HG03439 (cell line): ENCODE data around the gene ABRACL.
"Not testable (repeated sequence)": the region's sequence is repeated elsewhere in the genome, so short reads cannot be mapped to it uniquely, and the experiment has no call there.

Experiments used
- ATAC-seq: cut with Tn5 transposase; IDR thresholded peaks from one replicate; pipeline ENCODE4 v1.9.1; 2021; ENCODE audit warnings: mild to moderate bottlenecking, moderate library complexity; ENCODE audit not compliant: unreplicated experiment

Gene ABRACL

DNA sequence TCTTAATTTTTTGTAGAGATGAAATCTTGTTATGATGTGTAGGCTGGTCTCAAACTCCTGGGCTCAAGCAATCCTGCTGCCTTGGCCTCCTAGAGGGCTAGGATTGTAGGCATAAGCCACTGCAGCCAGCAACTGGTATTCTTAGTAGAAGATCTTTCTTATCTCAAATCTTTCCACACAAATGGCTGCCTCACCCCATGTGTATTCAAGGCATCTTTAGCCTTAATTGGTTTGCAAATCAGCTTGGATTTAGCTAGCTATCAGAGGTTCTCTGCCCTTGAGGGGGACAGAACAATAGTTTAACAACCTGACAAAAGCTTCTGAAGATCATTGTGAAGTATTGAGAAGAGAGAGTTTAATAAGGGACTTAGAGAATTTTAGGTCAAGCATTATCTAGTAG is 17.9 kb upstream of the ABRACL start:
- ATAC-seq = no peak

DNA sequence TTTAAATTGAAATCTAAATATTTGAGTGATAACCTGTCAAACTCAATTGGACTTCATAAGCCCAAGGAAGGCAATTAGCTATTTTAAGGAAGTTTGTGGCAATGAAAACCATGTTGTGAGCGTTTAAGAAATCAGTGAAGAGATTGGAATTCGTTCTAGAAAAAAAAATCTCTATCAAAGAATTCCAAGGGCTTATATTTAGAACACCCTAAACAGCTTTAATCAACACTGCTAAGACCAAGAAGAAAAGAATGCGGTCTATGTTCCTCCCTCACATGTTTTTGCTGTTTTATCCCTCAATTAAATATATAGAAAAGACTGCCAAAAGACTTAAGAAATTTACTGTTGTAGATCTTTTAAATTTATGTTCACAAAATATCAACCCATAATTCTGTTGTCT is 16.6 kb upstream of the ABRACL start:
- no peak for ATAC-seq

DNA sequence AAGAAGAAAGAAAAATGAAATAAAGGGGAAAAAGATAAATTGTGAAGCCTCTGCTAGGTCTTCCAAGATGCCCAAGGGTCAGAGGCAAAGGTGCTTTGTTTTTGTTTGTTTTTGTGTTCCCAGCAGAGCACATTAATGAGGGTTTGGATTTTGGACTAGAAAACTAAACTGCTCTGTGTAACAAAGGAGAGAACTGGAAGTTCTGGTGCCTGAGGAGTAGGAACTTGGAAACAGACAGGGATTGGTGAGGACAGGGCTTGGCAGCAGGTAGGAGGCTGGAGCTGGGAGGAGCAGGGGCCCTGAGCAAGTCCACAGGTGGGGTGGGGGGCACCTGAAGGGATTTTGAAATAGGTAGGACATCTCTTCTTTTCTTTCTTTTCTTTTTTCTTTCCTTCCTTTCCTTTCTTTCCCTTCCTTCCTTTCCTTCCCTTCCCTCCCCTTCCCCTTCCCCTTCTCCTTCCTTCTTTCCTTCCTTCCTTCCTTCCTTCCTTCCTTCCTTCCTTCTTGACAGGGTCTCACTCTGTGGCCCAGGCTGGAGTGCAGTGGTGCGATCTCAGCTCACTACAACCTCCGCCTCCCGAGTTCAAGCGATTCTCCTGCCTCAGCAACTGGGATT is 15.3 kb upstream of the ABRACL start:
- no peak for ATAC-seq

DNA sequence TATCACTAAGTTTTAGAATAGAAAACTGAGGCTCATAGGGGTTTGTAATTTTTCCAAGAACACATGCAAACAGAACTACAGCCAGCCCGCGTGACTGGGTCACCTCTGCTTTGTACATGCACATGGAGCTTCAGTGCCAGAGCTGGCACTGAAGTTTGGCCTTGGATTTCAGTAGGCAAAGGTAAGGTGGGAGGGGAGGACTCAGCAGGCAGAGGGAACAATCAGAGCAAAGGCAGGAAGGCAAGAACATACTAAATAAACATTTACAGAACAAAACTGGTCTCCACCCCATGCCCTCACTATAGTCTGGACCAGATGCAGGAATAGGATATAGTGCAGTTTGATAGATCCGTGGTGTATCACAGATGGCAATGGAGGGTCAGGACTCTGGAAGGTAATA is 13.6 kb upstream of the ABRACL start:
- ATAC-seq = no peak

DNA sequence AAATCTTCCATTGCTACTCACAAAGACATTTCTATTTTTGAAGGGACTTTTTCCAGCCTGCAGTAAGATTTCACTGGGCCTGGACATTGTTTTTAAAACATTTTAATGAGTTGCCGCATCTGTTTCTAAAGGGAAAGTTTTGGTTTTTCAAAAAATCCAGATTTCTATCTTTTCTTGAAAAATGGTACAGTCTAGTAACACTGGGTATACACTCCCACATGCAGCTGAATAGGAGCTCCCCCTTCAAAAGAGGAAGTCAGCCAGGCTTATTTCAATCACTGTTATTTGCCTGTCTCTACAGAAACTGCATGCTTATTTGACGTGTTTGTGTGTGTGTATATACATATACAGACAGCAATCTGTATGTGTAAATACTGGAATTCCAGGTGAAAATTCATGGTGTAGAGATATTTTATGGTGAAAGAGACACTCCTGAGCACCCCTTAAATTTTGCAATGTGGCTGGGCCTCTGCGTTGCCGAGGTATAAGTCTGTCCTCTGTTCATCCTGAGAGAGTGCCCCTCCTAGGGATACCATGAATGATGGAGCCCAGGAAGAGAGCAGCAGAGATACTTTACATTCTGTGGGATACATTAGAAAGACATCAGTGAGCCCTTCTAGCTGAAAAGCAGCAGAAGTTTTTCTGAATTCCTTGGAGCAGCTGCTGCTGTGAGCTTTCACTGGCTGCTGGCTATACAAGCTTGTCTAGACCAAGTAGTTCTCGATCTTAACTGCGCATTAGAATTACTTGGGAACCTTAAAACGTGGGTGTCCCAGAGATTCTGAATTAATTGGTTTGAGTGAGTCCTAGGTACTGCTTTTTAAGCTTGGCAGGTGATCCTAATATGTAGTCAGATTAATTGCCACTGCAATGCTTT is 12.0 kb upstream of the ABRACL start:
- ATAC-seq = peak; percentile 63

- ATAC-seq = no peak
These were observed 11.3 kb upstream of the ABRACL start for GRCh38 chr6:139017227-139017626.

GRCh38 chr6:139019722-139020121 is 8.8 kb upstream of the ABRACL start:
- ATAC-seq = no peak

DNA sequence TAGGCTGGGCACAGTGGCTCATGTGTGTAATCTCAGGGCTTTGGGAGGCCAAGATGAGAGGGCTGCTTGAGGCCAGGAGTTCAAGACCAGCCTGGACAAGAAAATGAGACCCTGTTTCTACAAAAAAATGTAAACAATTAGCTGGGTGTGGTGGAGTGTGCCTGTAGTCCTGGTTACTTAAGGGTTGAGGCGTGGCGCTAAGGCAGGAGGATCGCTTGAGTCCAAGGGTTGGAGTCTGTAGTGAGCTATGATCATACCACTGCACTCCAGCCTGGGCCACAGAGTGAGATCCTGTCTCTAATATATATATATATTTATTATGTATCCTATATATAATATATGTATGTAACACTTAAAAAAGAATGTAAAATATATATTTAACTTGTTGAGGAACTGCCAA is 7.9 kb upstream of the ABRACL start:
- ATAC-seq = no peak

DNA sequence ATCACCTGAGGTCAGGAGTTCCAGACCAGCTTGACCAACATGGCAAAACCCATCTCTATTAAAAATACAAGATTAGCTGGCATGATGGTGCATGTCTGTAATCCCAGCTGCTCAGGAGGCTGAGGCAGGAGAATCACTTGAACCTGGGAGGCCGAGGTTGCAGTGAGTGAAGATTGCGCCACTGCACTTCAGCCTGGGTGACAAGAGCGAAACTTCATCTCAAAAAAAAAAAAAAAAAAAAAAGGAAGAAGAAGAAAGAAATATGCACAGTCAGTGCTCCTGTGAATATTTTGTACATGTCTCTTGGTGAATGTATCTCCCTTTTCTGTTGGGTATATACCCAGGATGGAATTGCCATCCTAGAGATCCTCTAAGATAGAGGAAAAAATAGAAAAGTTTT is 3.1 kb upstream of the ABRACL start:
- ATAC-seq = not testable (repeated sequence)

GRCh38 chr6:139027620-139028182 is 844 bp upstream of the ABRACL start:
- ATAC-seq = no peak

DNA sequence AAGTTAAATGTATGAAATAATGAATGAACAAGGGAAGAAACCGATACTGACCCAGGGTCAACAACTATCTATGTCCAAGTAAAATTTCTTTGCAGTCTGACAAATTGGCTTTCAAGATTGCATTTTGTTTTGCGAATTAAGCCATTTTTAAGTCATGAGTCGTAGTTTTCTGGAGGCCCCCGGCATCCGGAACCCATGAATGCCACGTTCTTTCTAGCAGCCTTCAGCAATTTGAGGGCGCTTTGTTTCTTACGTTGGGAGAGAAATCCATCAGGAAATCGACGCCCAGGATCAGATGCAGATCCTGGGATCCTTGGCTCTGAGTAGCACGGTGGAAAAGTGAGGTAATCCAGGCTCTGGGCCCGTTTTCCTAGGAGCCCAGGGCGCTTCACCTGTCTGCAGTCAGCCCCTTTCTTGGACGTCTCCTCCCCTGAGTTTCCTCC is 309 bp upstream of the ABRACL start:
- peak; percentile 4 for ATAC-seq

- ATAC-seq = peak; percentile 45
These were observed 1.1 kb downstream of the ABRACL start for GRCh38 chr6:139029470-139030227.

GRCh38 chr6:139030228-139030963 is 1.9 kb downstream of the ABRACL start:
- ATAC-seq = peak; percentile 44

GRCh38 chr6:139037490-139037889 is 8.9 kb downstream of the ABRACL start:
- ATAC-seq = no peak

DNA sequence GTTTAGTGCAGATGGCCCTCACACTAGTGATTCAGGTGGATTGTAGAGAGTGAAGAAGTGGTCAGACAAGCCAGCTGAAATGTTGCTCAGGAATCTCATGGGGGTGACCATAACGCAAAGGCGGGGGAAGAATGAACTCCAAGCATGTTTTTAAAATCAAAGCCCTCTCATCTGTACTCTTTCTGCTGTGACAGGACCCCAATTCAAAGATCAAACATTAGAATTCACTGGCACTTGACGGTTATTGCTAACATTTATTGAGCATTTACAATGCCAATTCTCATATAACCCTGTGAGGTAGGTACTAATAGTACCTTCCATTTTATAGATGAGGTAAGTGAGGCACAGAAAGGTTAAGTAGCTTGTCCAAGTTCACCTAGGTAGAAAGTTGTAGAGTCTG is 15.7 kb downstream of the ABRACL start:
- ATAC-seq = no peak

GRCh38 chr6:139047677-139048076 is 19.1 kb downstream of the ABRACL start:
- ATAC-seq = no peak

- ATAC-seq = not testable (repeated sequence)
These were observed 20.4 kb downstream of the ABRACL start for GRCh38 chr6:139048912-139049311.

GRCh38 chr6:139050131-139050769 is 21.7 kb downstream of the ABRACL start:
- not testable (repeated sequence) for ATAC-seq

- no peak for ATAC-seq
These were observed 22.3 kb downstream of the ABRACL start for GRCh38 chr6:139050770-139051313.
